A673 (cell line): Measurements from ENCODE around the gene NOLC1.

Experiments used
- EZH2 ChIP-seq: fragments of 200-600 bp; sonication (generic); IDR thresholded peaks from 2 replicates; pipeline ENCODE4 v1.6.1; 2017; ENCODE audit warnings: borderline replicate concordance, low read depth, mild to moderate bottlenecking, mixed read lengths, antibody characterized with exemption, low read length; ENCODE audit not compliant: poor library complexity, severe bottlenecking
- TF ChIP-seq, protein P1 (sequence below): fragments of 300-800, 200-600 bp; sonication (generic); conservative IDR thresholded peaks from 2 replicates; pipeline ENCODE4 v1.5.1; 2017; ENCODE audit warnings: low read depth, mild to moderate bottlenecking, antibody characterized with exemption, low read length, moderate library complexity, mixed read lengths

DNA sequence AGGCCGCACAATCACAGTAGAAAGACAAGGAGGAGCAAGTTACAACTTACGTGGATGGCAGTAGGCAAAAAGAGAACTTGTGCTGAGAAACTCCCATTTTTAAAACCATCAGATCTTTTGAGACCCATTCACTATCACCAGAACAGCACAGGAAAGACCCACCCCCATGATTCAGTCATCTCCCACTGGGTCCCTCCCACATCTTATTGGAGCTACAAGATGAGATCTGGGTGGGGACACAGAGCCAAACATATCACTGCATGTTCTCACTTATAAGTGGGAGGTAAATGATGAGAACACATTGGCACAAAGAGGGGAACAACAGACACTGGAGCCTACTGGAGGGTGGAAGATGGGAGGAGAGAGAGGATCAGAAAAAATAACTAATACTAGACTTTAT is 32.4 kb downstream of the NOLC1 start:
- TF ChIP-seq, protein P1, sequence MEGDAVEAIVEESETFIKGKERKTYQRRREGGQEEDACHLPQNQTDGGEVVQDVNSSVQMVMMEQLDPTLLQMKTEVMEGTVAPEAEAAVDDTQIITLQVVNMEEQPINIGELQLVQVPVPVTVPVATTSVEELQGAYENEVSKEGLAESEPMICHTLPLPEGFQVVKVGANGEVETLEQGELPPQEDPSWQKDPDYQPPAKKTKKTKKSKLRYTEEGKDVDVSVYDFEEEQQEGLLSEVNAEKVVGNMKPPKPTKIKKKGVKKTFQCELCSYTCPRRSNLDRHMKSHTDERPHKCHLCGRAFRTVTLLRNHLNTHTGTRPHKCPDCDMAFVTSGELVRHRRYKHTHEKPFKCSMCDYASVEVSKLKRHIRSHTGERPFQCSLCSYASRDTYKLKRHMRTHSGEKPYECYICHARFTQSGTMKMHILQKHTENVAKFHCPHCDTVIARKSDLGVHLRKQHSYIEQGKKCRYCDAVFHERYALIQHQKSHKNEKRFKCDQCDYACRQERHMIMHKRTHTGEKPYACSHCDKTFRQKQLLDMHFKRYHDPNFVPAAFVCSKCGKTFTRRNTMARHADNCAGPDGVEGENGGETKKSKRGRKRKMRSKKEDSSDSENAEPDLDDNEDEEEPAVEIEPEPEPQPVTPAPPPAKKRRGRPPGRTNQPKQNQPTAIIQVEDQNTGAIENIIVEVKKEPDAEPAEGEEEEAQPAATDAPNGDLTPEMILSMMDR = no peak
- no peak for TF ChIP-seq EZH2
